ENCODE data around the gene SLC37A3. TPM values are rescaled to one million over a fixed set of nuclear protein-coding genes. Genes with fewer than 3 reads are reported as not detected.
A peak's percentile ranks its signal among the peaks of the same experiment; 100 is the strongest.

SLC37A3 gene
- total RNA-seq, 2 experiments from 2014 or later: 8.0 to 10.0 TPM

GRCh38 chr7:140284062-140284461 lies 114.3 kb downstream of the SLC37A3 start:
- no peaks in the 10 kb centered on the region for H3K9me2 ChIP-seq (ENCODE audit: insufficient read depth, low read length)
- no peaks in the 10 kb centered on the region for H4K20me1 ChIP-seq (ENCODE audit: insufficient read depth, low read length)
- ChIA-PET CTCF (ENCODE audit: unreplicated experiment) (no interaction called here), POLR2A (no interaction called here)
- H2AFZ ChIP-seq (ENCODE audit: low read length): no peak overlapping the region
- no peaks in the 10 kb centered on the region for H3K4me1 ChIP-seq (ENCODE audit: insufficient read depth, low read length, poor library complexity, severe bottlenecking)
- no peak for TF ChIP-seq EZH2phosphoT487 (IDR thresholded peaks at IDR 0.05; ENCODE audit: borderline replicate concordance, low read depth, low read length)
- TF ChIP-seq, protein P1, sequence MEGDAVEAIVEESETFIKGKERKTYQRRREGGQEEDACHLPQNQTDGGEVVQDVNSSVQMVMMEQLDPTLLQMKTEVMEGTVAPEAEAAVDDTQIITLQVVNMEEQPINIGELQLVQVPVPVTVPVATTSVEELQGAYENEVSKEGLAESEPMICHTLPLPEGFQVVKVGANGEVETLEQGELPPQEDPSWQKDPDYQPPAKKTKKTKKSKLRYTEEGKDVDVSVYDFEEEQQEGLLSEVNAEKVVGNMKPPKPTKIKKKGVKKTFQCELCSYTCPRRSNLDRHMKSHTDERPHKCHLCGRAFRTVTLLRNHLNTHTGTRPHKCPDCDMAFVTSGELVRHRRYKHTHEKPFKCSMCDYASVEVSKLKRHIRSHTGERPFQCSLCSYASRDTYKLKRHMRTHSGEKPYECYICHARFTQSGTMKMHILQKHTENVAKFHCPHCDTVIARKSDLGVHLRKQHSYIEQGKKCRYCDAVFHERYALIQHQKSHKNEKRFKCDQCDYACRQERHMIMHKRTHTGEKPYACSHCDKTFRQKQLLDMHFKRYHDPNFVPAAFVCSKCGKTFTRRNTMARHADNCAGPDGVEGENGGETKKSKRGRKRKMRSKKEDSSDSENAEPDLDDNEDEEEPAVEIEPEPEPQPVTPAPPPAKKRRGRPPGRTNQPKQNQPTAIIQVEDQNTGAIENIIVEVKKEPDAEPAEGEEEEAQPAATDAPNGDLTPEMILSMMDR (conservative IDR thresholded peaks at IDR 0.05; ENCODE audit: low read length): no peak
- no peaks in the 10 kb centered on the region for H3K36me3 ChIP-seq (ENCODE audit: insufficient read depth, low read length)
- no peak for DNase-seq (ENCODE audit: low spot score)
- H3K27ac ChIP-seq (ENCODE audit: low read depth, low read length, poor library complexity, severe bottlenecking): no peak overlapping the region
- no peak overlapping the region for H3K4me3 ChIP-seq (ENCODE audit: low read depth, low read length, poor library complexity, severe bottlenecking)
- H3K9me3 ChIP-seq (ENCODE audit: low read length): no peaks in the 10 kb centered on the region
- BruUV-seq (replicated peaks): no TSS peak
- H3K79me2 ChIP-seq (ENCODE audit: insufficient read depth, low read depth, low read length): no peaks in the 10 kb centered on the region
- intact Hi-C loops (cut with micrococcal nuclease; ENCODE audit: unreplicated experiment): no loop called here
- H3K4me2 ChIP-seq (ENCODE audit: low read length): no peak overlapping the region

Small RNA genes lying within 50 kb of the gene (small RNA-seq; reads per million reads assigned to genes)
- gene RNA5SP247 (not detected), gene RNA5SP248 (29.5 reads per million, percentile 98 among the genes with 10 or more reads in this experiment)

Other genes starting within 250 kb of the SLC37A3 start
- 3.3 and 9.8 TPM in 2 replicates for gene KDM7A, start 221.5 kb downstream of the SLC37A3 start, total RNA-seq (2014; rRNA removed; shearing (Covaris generic))
- 3.3 and 7.7 TPM in 2 replicates for gene KDM7A, start 221.5 kb downstream of the SLC37A3 start, total RNA-seq (2022)
- not detected in 2 replicates for gene RAB19, start 5.5 kb upstream of the SLC37A3 start, total RNA-seq (2014; rRNA removed; shearing (Covaris generic))
- gene RAB19, start 5.5 kb upstream of the SLC37A3 start, total RNA-seq (2022): not detected in 2 replicates
- gene MKRN1, start 81.0 kb upstream of the SLC37A3 start, total RNA-seq (2014; rRNA removed; shearing (Covaris generic)): 26.4 and 47.5 TPM in 2 replicates
- 48.0 and 54.9 TPM in 2 replicates for gene MKRN1, start 81.0 kb upstream of the SLC37A3 start, total RNA-seq (2022)
- gene DENND2A, start 242.3 kb upstream of the SLC37A3 start, total RNA-seq (2014; rRNA removed; shearing (Covaris generic)): 0.35 and 0.59 TPM in 2 replicates
- 0.13 TPM in 1 of 2 replicates, not detected in the other for gene DENND2A, start 242.3 kb upstream of the SLC37A3 start, total RNA-seq (2022)